Measurements from ENCODE around the gene FMNL2.
"Not testable (repeated sequence)": the region's sequence is repeated elsewhere in the genome, so short reads cannot be mapped to it uniquely, and the experiment has no call there.

FMNL2 gene

GRCh38 chr2:152380261-152381055 lies 45.5 kb downstream of the FMNL2 start:
- Histone ChIP-seq H3K27me3 (ENCODE audit: control insufficient read depth, insufficient read depth, low read length) (no peaks in the 10 kb centered on the region), H3K4me1 (ENCODE audit: control insufficient read depth, insufficient read depth, low read length) (peaks cover 5% of the 10 kb centered on the region), H3K4me3 (ENCODE audit: low read length) (no peak overlapping the region), H3K9me3 (replicated peaks; ENCODE audit: low read length) (no peaks in the 10 kb centered on the region), H3K4me2 (ENCODE audit: low read length) (no peak overlapping the region), H3K36me3 (ENCODE audit: insufficient read depth, low read length) (no peaks in the 10 kb centered on the region), H3K9ac (ENCODE audit: low read depth, low read length) (no peak overlapping the region)

DNA sequence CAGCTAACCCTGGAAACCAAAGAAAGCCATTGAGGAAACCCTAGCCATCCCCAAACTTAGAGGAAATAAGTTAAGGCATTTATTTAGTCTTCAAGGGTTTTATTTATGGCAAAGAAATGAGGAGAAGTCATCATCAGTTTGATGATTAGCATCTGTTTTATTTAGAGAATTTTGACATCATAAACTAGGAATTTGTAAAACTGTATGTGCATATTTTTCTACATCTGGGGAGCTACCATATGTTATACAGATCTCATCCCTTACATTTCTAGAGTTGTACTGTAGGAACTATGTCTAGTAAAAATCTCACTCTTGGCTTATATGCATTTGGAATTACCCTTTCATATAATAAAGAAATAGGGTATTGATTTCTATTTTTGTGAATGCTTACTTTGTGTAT lies 48.7 kb downstream of the FMNL2 start:
- Histone ChIP-seq H3K4me1 (ENCODE audit: control insufficient read depth, insufficient read depth, low read length) (peaks cover 3% of the 10 kb centered on the region), H3K9ac (ENCODE audit: low read depth, low read length) (no peak overlapping the region), H3K4me2 (ENCODE audit: low read length) (no peak overlapping the region), H3K4me3 (ENCODE audit: low read length) (no peak overlapping the region), H3K9me3 (replicated peaks; ENCODE audit: low read length) (no peaks in the 10 kb centered on the region), H3K27me3 (ENCODE audit: control insufficient read depth, insufficient read depth, low read length) (no peaks in the 10 kb centered on the region), H3K36me3 (ENCODE audit: insufficient read depth, low read length) (no peaks in the 10 kb centered on the region)

DNA sequence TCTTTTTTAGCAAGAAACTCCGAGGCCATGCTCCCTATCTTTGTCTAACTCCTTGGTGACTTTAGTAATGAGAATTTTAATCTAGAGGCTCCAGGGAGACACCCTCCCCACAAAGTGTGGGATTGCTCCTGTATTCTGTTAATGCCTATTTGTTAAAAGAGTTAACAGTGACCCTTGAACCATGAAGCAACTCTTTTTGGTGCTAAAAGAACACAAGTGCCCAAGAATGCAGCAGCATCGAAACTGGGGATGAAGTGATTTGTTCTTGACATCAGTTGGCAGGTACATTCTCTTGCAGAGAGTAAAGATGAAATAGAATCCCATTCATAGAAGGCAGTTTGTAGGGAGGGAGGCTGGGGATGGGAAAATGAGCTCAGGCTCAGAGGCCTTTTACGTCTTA lies 50.0 kb downstream of the FMNL2 start:
- no peak overlapping the region for H3K4me2 ChIP-seq (ENCODE audit: low read length)
- H3K4me1 ChIP-seq (ENCODE audit: control insufficient read depth, insufficient read depth, low read length), result peaks cover 9% of the 10 kb centered on the region
- no peak overlapping the region for H3K9ac ChIP-seq (ENCODE audit: low read depth, low read length)
- no peak overlapping the region for H3K4me3 ChIP-seq (ENCODE audit: low read length)
- H3K27me3 ChIP-seq (ENCODE audit: control insufficient read depth, insufficient read depth, low read length), result no peaks in the 10 kb centered on the region
- no peaks in the 10 kb centered on the region for H3K36me3 ChIP-seq (ENCODE audit: insufficient read depth, low read length)
- no peaks in the 10 kb centered on the region for H3K9me3 ChIP-seq (replicated peaks; ENCODE audit: low read length)

- Histone ChIP-seq H3K9ac (ENCODE audit: low read depth, low read length) (no peak overlapping the region), H3K4me2 (ENCODE audit: low read length) (no peak overlapping the region), H3K4me3 (ENCODE audit: low read length) (no peak overlapping the region), H3K9me3 (replicated peaks; ENCODE audit: low read length) (no peaks in the 10 kb centered on the region), H3K4me1 (ENCODE audit: control insufficient read depth, insufficient read depth, low read length) (peaks cover 9% of the 10 kb centered on the region), H3K36me3 (ENCODE audit: insufficient read depth, low read length) (no peaks in the 10 kb centered on the region), H3K27me3 (ENCODE audit: control insufficient read depth, insufficient read depth, low read length) (no peaks in the 10 kb centered on the region)
These were observed 50.7 kb downstream of the FMNL2 start for GRCh38 chr2:152385650-152386049.

GRCh38 chr2:152386266-152386665 lies 51.3 kb downstream of the FMNL2 start:
- H3K4me2 ChIP-seq (ENCODE audit: low read length), result no peak overlapping the region
- no peak overlapping the region for H3K4me3 ChIP-seq (ENCODE audit: low read length)
- no peaks in the 10 kb centered on the region for H3K9me3 ChIP-seq (replicated peaks; ENCODE audit: low read length)
- H3K4me1 ChIP-seq (ENCODE audit: control insufficient read depth, insufficient read depth, low read length), result peaks cover 9% of the 10 kb centered on the region
- no peaks in the 10 kb centered on the region for H3K27me3 ChIP-seq (ENCODE audit: control insufficient read depth, insufficient read depth, low read length)
- H3K36me3 ChIP-seq (ENCODE audit: insufficient read depth, low read length), result no peaks in the 10 kb centered on the region
- H3K9ac ChIP-seq (ENCODE audit: low read depth, low read length), result no peak overlapping the region

DNA sequence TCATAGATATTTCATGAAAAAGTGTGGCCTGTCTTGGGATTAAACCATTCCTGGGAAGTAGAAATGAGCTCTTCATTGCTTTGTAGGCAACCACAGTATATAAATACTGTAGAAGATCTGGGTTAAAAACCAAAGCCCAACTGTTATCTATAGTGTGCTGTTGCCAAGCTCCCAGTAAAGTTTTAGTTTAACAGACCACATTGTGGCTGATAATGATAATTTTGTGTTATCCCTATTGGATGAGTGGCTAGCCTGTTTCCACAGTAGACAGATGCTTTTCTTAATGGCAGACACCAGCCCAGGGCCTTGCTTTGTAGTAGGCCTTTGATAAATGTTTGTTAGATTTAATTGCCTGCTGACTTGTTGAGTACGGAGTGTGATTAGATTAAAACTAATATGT lies 52.1 kb downstream of the FMNL2 start:
- H3K9me3 ChIP-seq (replicated peaks; ENCODE audit: low read length), result no peaks in the 10 kb centered on the region
- H3K36me3 ChIP-seq (ENCODE audit: insufficient read depth, low read length), result no peaks in the 10 kb centered on the region
- H3K9ac ChIP-seq (ENCODE audit: low read depth, low read length), result no peak overlapping the region
- peaks cover 9% of the 10 kb centered on the region for H3K4me1 ChIP-seq (ENCODE audit: control insufficient read depth, insufficient read depth, low read length)
- H3K4me3 ChIP-seq (ENCODE audit: low read length), result no peak overlapping the region
- no peak overlapping the region for H3K4me2 ChIP-seq (ENCODE audit: low read length)
- no peaks in the 10 kb centered on the region for H3K27me3 ChIP-seq (ENCODE audit: control insufficient read depth, insufficient read depth, low read length)

- not testable (repeated sequence) for H3K4me3 ChIP-seq (ENCODE audit: low read length); H3K27me3 ChIP-seq (ENCODE audit: control insufficient read depth, insufficient read depth, low read length); H3K36me3 ChIP-seq (ENCODE audit: insufficient read depth, low read length); H3K4me1 ChIP-seq (ENCODE audit: control insufficient read depth, insufficient read depth, low read length); H3K4me2 ChIP-seq (ENCODE audit: low read length); H3K9ac ChIP-seq (ENCODE audit: low read depth, low read length); H3K9me3 ChIP-seq (replicated peaks; ENCODE audit: low read length)
These were observed 53.3 kb downstream of the FMNL2 start for GRCh38 chr2:152388269-152388668.

DNA sequence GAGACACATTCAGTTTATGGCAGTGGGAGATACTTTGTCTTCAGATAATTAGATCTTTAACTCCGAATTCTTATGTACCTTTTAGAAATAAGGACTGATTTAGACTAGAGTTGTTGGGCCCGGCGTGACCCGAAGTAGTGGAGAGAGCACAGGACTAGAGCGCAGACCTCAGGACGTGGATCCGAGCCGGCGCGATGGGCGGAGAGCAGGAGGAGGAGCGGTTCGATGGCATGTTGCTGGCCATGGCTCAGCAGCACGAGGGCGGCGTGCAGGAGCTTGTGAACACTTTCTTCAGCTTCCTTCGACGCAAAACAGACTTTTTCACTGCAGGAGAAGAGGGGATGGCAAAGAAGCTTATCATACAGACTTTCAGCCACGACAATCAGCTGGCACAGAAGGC lies 54.5 kb downstream of the FMNL2 start:
- Histone ChIP-seq H3K9me3 (replicated peaks; ENCODE audit: low read length) (no peaks in the 10 kb centered on the region), H3K4me3 (ENCODE audit: low read length) (no peak overlapping the region)

DNA sequence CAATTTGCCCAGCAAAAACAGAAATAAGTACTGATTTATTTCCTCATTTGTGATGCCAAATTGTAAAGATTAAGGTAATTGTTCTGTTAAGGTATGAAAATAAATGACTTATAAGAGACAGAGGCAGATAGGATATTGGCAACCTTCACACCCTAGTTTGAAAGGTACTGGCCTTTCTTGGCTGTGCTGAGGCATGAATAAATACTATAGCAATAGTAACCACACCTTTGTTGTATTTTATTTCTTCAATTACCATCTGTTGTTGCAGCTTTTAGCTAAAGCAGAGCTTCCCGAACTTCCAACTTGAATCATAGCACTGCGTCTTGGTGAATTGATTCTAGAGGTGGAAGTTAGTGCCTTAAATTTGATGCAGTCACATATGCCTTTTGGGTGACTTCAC lies 55.9 kb downstream of the FMNL2 start:
- H3K4me1 ChIP-seq (ENCODE audit: control insufficient read depth, insufficient read depth, low read length), result peaks cover 21% of the 10 kb centered on the region
- H3K27me3 ChIP-seq (ENCODE audit: control insufficient read depth, insufficient read depth, low read length), result no peaks in the 10 kb centered on the region
- H3K4me2 ChIP-seq (ENCODE audit: low read length), result no peak overlapping the region
- no peaks in the 10 kb centered on the region for H3K9me3 ChIP-seq (replicated peaks; ENCODE audit: low read length)
- no peak overlapping the region for H3K9ac ChIP-seq (ENCODE audit: low read depth, low read length)
- no peaks in the 10 kb centered on the region for H3K36me3 ChIP-seq (ENCODE audit: insufficient read depth, low read length)
- no peak overlapping the region for H3K4me3 ChIP-seq (ENCODE audit: low read length)

More for the DNA sequence above, 54.5 kb downstream of the FMNL2 start:
- no peaks in the 10 kb centered on the region for H3K27me3 ChIP-seq (ENCODE audit: control insufficient read depth, insufficient read depth, low read length)
- H3K4me2 ChIP-seq (ENCODE audit: low read length), result no peak overlapping the region
- no peak overlapping the region for H3K9ac ChIP-seq (ENCODE audit: low read depth, low read length)
- H3K36me3 ChIP-seq (ENCODE audit: insufficient read depth, low read length), result no peaks in the 10 kb centered on the region
- H3K4me1 ChIP-seq (ENCODE audit: control insufficient read depth, insufficient read depth, low read length), result peaks cover 9% of the 10 kb centered on the region

DNA sequence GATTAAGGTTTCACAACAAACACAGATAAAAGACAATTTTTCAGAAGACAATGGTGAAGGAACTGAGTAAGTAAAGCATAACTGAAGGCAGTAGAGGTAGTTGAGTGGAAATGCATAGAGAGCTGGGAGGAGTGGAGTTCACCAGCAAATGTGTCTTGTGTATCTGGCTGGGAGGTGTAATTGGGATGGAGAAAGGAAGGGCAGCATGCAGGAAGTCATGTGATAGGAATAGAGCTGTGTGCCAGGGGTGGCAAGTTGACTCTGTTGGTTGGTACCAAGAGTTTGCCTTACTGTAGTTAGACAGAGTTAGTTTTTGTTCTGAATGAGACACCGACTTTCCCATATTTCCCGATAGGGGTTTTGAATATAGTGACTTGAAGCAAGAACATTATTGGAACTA lies 56.3 kb downstream of the FMNL2 start:
- H3K9me3 ChIP-seq (replicated peaks; ENCODE audit: low read length), result no peaks in the 10 kb centered on the region
- no peak overlapping the region for H3K4me2 ChIP-seq (ENCODE audit: low read length)
- peaks cover 26% of the 10 kb centered on the region for H3K4me1 ChIP-seq (ENCODE audit: control insufficient read depth, insufficient read depth, low read length)
- H3K27me3 ChIP-seq (ENCODE audit: control insufficient read depth, insufficient read depth, low read length), result no peaks in the 10 kb centered on the region
- H3K36me3 ChIP-seq (ENCODE audit: insufficient read depth, low read length), result no peaks in the 10 kb centered on the region
- H3K9ac ChIP-seq (ENCODE audit: low read depth, low read length), result no peak overlapping the region
- H3K4me3 ChIP-seq (ENCODE audit: low read length), result no peak overlapping the region

DNA sequence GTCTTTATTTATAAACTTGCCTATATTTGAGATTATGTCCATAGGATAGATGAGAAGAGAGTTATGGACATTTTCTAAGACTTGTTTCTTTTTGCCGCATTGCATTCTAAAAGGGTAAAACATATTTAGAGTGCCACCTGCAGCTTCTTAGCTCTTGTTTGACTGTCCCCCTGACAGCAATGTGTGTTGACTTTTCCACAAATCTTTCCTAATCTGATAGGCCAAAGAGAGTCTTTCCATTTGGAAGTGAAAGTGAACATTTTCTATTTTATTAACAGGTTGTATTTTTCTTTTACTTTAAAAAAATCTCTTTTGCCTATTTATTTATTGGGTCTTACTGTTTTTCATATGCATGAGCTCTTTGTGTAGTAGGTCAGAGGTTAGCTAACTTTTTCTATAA lies 58.4 kb downstream of the FMNL2 start:
- no peak overlapping the region for H3K4me3 ChIP-seq (ENCODE audit: low read length)
- peaks cover 33% of the 10 kb centered on the region for H3K4me1 ChIP-seq (ENCODE audit: control insufficient read depth, insufficient read depth, low read length)
- H3K9ac ChIP-seq (ENCODE audit: low read depth, low read length), result no peak overlapping the region
- H3K4me2 ChIP-seq (ENCODE audit: low read length), result no peak overlapping the region
- H3K27me3 ChIP-seq (ENCODE audit: control insufficient read depth, insufficient read depth, low read length), result no peaks in the 10 kb centered on the region
- no peaks in the 10 kb centered on the region for H3K36me3 ChIP-seq (ENCODE audit: insufficient read depth, low read length)
- H3K9me3 ChIP-seq (replicated peaks; ENCODE audit: low read length), result no peaks in the 10 kb centered on the region

DNA sequence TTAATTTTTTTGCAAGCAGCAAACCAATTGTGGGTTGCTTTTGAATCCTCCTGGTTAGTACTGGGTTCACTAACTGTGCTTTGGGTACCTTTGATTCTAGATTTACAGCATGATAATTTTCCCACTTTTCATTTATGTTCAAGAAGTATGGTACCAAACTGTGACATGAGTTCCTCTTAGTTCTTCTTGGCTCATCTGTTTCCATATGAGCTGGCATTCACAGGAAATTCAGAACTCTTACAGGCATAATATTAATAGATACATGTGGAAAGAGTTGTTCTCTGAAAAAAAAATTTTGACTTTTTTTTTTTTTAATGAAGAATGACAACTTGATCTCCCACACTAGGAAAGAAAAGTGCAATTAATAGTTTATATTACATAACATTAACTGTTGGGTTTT lies 59.4 kb downstream of the FMNL2 start:
- no peak overlapping the region for H3K4me3 ChIP-seq (ENCODE audit: low read length)
- no peak overlapping the region for H3K4me2 ChIP-seq (ENCODE audit: low read length)
- peaks cover 24% of the 10 kb centered on the region for H3K4me1 ChIP-seq (ENCODE audit: control insufficient read depth, insufficient read depth, low read length)
- H3K9me3 ChIP-seq (replicated peaks; ENCODE audit: low read length), result no peaks in the 10 kb centered on the region
- H3K36me3 ChIP-seq (ENCODE audit: insufficient read depth, low read length), result no peaks in the 10 kb centered on the region
- no peaks in the 10 kb centered on the region for H3K27me3 ChIP-seq (ENCODE audit: control insufficient read depth, insufficient read depth, low read length)
- H3K9ac ChIP-seq (ENCODE audit: low read depth, low read length), result no peak overlapping the region

Data from skeletal muscle satellite cell (primary cell).